Measurements from ENCODE around the gene KCNA5. TPM values are rescaled to one million over a fixed set of nuclear protein-coding genes. Genes with fewer than 3 reads are reported as not detected.

Gene KCNA5
- polyA plus RNA-seq, 1 donor, result 1.8 TPM

DNA sequence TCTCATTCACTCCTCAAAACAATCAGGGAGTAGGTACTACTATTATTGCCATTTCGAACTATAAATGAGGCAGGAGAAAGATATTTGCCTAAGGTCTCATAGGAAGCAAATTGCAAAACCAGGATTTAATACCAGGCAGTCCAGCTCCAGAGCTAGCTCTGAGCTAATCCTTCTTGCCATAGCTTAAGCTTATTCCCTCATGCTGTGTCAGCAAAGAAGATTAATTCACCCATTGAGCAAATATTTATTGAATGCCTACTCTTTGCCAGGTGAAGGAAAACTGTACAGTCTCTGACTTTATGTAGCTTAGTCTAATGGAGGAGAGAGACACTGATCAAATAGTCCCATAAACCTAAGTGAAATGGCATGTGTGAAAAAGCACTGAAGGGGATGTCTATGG, 19.5 kb downstream of the KCNA5 start:
- no peak for DNase-seq (ENCODE audit: low read depth)

DNA sequence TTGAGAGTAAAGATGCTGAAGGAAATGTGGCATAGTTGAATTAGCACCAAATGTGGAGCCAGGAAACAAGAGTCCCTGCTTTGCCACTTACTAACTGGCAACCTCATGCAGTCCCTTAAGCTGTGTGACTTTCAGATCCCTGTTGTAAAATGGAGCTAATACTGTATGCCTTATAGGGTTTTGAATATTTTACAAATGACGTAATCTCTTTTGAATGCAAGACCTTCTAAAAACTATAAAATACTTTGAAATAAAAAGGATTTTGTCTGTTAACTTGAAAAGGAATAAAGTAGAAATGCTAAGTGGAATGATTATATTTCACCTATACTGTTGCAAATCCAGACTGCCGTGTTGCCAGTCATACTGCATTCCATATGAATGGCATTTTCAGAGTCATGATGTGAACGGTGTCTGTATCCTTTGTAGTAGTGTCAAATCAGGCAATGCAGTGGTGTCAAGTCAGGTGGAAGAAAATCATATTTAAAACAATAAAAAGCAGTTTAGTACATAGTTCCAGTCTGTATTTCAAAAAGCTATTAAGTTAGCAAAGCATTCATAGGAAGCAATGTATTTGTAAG, 21.3 kb downstream of the KCNA5 start:
- no peak for DNase-seq (ENCODE audit: low read depth)

DNA sequence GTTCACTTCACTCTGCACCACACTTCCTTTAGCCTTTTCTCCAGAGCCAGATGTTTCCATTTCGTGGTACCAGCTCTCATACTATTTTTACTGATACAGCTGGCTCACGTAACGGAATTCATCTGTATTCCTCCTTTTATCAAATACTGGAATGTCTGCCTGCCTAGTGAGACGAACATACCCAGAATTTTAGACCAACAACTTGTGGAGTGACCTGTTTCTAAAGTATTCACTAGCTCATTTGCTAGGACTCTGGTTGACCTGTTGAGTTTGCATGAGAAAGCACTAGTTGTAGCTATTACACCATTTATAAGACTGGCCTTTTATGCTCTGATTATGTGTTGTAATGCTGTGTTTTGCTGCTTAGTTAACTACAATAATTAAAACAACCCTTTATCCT, 22.6 kb downstream of the KCNA5 start:
- no peak for DNase-seq (ENCODE audit: low read depth)

GRCh38 chr12:5068126-5068525, 24.4 kb downstream of the KCNA5 start:
- no peak for DNase-seq (ENCODE audit: low read depth)

- no peak for DNase-seq (ENCODE audit: low read depth)
Observed at GRCh38 chr12:5068619-5069018, 24.9 kb downstream of the KCNA5 start.

GRCh38 chr12:5070090-5070489, 26.4 kb downstream of the KCNA5 start:
- DNase-seq (ENCODE audit: low read depth), result no peak

- DNase-seq (ENCODE audit: low read depth), result no peak
Observed at GRCh38 chr12:5071496-5071895, 27.8 kb downstream of the KCNA5 start.

- no peak for DNase-seq (ENCODE audit: low read depth)
Observed at GRCh38 chr12:5072311-5072710, 28.6 kb downstream of the KCNA5 start.

GRCh38 chr12:5073054-5073453, 29.4 kb downstream of the KCNA5 start:
- DNase-seq (ENCODE audit: low read depth), result no peak

DNA sequence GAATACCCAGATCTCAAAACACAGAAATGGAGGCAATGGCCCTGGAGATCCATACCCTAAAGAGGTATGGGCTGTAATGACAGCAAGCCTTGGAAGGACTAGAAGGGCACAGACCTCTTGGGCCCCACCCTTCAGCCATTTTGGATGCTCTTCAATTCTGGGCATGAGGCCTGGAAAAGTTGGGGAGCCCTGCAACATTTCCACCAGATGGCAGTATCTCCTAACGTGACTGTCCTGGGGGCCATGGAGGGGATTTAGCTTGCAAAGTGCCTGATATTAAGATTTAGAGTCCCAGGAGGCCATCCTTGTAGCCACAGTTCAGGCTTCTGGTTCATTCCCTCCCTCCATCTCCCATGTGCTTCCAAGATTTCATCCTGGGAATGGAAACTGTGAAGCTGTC, 30.2 kb downstream of the KCNA5 start:
- no peak for DNase-seq (ENCODE audit: low read depth)

DNA sequence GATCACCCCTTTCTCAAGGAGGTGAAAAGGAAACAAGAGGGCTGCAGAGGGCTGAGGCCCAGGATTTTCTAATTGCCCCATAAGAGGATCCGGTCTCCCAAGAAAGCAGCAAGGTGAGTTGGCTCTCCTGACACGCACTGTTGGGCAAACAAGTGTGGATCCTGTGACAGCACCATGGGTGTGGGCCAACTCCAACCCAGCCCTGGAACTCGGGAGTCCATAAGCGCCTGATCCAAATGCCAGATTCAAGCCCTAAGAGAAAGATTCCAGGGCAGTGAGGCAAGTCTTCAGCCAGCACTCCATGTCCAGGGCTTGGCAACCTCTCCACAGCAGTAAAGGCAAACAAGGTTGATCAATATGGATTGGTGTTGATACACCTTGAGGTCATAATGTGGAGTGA, 33.1 kb downstream of the KCNA5 start:
- no peak for DNase-seq (ENCODE audit: low read depth)

DNA sequence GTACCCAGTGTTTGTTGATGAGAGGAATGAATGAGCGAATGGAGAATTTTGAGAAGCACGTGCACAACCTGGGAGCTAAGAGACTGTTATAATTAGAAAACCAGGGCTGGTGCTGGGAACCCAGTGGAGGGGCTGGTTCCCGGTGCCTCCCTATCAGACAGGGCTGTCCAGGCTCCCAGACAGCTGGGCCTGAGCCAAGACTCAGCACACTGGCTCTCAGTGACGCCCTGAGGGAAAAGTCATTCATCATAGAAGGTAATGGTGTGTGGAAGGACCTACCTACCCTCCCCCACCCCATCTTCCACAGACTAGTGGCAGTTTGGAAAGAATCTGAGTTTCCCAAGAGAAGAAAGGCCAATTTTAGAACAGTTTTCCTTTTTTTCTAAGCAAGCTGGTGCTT, 34.7 kb downstream of the KCNA5 start:
- DNase-seq (ENCODE audit: low read depth), result no peak

- DNase-seq (ENCODE audit: low read depth), result no peak
Observed at GRCh38 chr12:5081016-5081415, 37.3 kb downstream of the KCNA5 start.

- DNase-seq (ENCODE audit: low read depth), result peak; percentile 39
Observed at GRCh38 chr12:5083955-5084849, 40.5 kb downstream of the KCNA5 start.

- DNase-seq (ENCODE audit: low read depth), result no peak
Observed at GRCh38 chr12:5085896-5086295, 42.2 kb downstream of the KCNA5 start.

DNA sequence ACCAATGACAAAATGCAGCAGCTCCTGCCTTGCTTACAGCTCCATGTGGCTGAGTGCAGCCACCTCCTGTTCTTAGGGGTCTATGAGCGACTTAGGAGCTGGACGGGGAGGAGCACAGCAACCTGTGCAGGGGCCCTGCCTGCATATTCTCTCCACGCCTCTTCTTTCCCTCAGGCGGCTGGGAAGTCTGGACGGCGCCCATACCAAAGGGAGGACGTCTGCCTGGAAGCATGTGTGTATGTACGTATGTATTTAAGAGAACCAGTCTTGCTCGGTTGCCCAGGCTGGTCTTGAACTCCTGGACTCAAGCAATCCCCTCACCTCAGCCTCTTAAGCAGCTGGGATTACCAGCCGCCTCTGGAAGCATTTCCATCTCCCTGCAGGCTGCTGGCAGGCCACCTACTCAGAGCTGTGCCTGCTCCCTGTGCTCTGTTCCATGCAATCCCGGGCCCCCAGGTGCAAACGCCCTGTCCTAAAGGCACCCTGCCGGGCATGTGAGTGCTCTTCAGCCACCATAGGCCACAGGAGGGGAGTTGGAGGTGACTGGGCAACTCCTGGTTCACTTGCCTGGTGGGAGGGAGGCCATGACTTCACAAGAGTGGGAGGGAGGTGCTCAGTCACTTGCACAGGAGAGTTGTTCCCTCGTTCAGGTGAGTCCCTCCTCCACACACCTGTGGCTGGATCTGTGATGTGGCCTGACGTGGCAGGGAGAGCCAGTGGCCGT, 44.3 kb downstream of the KCNA5 start:
- DNase-seq (ENCODE audit: low read depth), result no peak

DNA sequence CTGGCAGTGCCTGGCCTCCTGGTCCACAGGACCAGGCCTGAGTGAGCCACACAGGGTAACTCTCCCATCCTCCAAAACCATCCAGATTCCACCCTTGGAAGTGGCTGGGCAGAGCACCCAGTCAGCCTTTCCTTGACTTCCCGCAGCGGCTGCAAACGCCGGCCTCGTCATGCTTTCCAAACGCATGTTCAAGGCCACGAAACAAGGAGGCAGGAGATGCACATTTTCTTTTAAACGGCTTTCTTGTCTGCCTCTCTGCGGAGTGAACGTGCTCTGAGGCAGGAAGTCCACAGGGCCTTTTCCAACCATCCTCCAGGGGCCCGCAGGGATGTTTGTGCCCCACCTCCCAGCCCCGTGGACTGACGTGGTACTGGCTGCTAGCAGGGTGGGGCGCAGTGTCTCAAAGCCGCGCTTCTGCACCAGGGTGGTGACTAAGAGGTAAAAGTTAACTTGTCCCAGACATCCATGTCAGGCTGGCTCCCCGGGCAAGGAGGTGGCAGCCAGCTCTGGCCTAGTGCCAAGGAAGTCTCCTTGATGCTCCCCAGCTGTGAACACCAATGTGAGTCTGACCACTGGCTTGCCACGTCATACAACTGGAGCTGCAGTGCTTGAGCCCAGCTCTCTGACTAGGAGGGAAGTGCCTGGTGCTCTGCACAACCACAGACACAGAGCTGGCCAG, 45.0 kb downstream of the KCNA5 start:
- no peak for DNase-seq (ENCODE audit: low read depth)

DNA sequence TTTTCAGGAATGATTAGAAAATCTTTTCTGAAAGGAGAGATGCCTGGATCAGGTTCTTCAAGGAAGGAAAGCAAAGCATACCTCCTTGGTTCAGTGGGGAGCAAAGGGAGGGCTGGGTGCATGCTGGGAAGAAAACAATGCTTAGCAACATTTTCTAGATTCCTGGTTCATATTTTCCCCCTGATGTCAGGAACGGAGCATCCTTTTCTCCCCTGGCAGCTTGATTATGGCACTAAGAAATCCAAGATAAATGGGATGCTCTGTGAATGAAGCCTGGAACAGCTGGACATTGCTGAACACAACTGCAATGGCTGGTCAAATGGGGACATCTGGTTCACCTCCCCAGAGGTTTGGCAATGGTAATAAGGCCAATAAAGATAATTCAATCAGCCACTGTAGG, 50.9 kb downstream of the KCNA5 start:
- DNase-seq (ENCODE audit: low read depth), result no peak

- no peak for DNase-seq (ENCODE audit: low read depth)
Observed at GRCh38 chr12:5094986-5095385, 51.3 kb downstream of the KCNA5 start.
